Adipocyte (in vitro differentiated cells): ENCODE data around the gene KRT73.

Experiments used
- DNase-seq: peaks from one replicate; pipeline ENCODE4 v3.0.0-alpha.2; 2015; ENCODE audit warnings: low read depth
- H3K27me3 ChIP-seq: replicated peaks from 2 replicates; pipeline ENCODE4 v1.7.0; 2013; ENCODE audit warnings: mild to moderate bottlenecking, low read length, moderate library complexity; ENCODE audit not compliant: control insufficient read depth, insufficient read depth
- H3K36me3 ChIP-seq: 2 replicates; pipeline ENCODE4 v1.7.0; 2013; ENCODE audit warnings: low read length, mild to moderate bottlenecking, moderate library complexity; ENCODE audit not compliant: control insufficient read depth, insufficient read depth, severe bottlenecking
- H3K4me1 ChIP-seq: 2 replicates; pipeline ENCODE4 v1.7.0; 2013; ENCODE audit warnings: mild to moderate bottlenecking, low read length, moderate library complexity; ENCODE audit not compliant: control insufficient read depth, insufficient read depth
- H3K4me3 ChIP-seq: 2 replicates; pipeline ENCODE4 v1.7.0; 2013; ENCODE audit warnings: mild to moderate bottlenecking, low read length, moderate library complexity
- H3K9ac ChIP-seq: 2 replicates; pipeline ENCODE4 v1.7.0; 2013; ENCODE audit warnings: mild to moderate bottlenecking, low read length, moderate library complexity
- H3K9me3 ChIP-seq: 2 replicates; pipeline ENCODE4 v1.7.0; 2013; ENCODE audit warnings: mild to moderate bottlenecking, low read length, moderate library complexity; ENCODE audit not compliant: control insufficient read depth

KRT73 gene

GRCh38 chr12:52561880-52562449 lies 56.4 kb downstream of the KRT73 start:
- Histone ChIP-seq H3K9ac (no peak overlapping the region), H3K9me3 (no peaks in the 10 kb centered on the region), H3K4me1 (no peaks in the 10 kb centered on the region), H3K27me3 (peaks cover 78% of the 10 kb centered on the region), H3K4me3 (no peak overlapping the region), H3K36me3 (no peaks in the 10 kb centered on the region)
- no peak for DNase-seq

GRCh38 chr12:52559979-52560378 lies 58.4 kb downstream of the KRT73 start:
- Histone ChIP-seq H3K9me3 (no peaks in the 10 kb centered on the region), H3K4me1 (no peaks in the 10 kb centered on the region), H3K4me3 (no peak overlapping the region), H3K27me3 (peaks cover 68% of the 10 kb centered on the region), H3K9ac (no peak overlapping the region), H3K36me3 (no peaks in the 10 kb centered on the region)
- no peak for DNase-seq

GRCh38 chr12:52558781-52559445 lies 59.4 kb downstream of the KRT73 start:
- Histone ChIP-seq H3K4me3 (no peak overlapping the region), H3K36me3 (no peaks in the 10 kb centered on the region), H3K27me3 (peaks cover 67% of the 10 kb centered on the region), H3K9me3 (no peaks in the 10 kb centered on the region), H3K4me1 (no peaks in the 10 kb centered on the region), H3K9ac (no peak overlapping the region)
- no peak for DNase-seq
